H9 (cell line): ENCODE results near the gene LASP1NB.
"Not testable (repeated sequence)": the region's sequence is repeated elsewhere in the genome, so short reads cannot be mapped to it uniquely, and the experiment has no call there.

ENCODE experiments used
- DNase-seq: peaks from one replicate; pipeline ENCODE4 v3.0.0-alpha.2; 2017
- H2AFZ ChIP-seq: one replicate; pipeline ENCODE4 v1.6.1; 2013; ENCODE audit warnings: mild to moderate bottlenecking, low read length, control low read depth, moderate library complexity
- H2AK5ac ChIP-seq: 2 replicates; pipeline ENCODE4 v1.6.1; 2013; ENCODE audit warnings: low read length, control low read depth, mixed read lengths; ENCODE audit not compliant: insufficient read length
- H2BK120ac ChIP-seq: one replicate; pipeline ENCODE4 v1.6.1; 2013; ENCODE audit warnings: low read depth, mild to moderate bottlenecking, low read length, control low read depth, inconsistent platforms; ENCODE audit not compliant: poor library complexity, severe bottlenecking
- H2BK12ac ChIP-seq: 2 replicates; pipeline ENCODE4 v1.6.1; 2013; ENCODE audit warnings: low read length, control low read depth, mixed read lengths, low read depth; ENCODE audit not compliant: insufficient read length
- H2BK15ac ChIP-seq: 2 replicates; pipeline ENCODE4 v1.6.1; 2013; ENCODE audit warnings: low read depth, low read length, control low read depth
- H2BK20ac ChIP-seq: one replicate; pipeline ENCODE4 v1.6.1; 2013; ENCODE audit warnings: low read depth, mild to moderate bottlenecking, low read length, control low read depth, inconsistent platforms; ENCODE audit not compliant: poor library complexity, severe bottlenecking
- H2BK5ac ChIP-seq: 2 replicates; pipeline ENCODE4 v1.6.1; 2013; ENCODE audit warnings: low read length, control low read depth, mixed read lengths; ENCODE audit not compliant: insufficient read length
- H3K14ac ChIP-seq: 2 replicates; pipeline ENCODE4 v1.6.1; 2013; ENCODE audit warnings: low read length, control low read depth; ENCODE audit not compliant: insufficient read depth
- H3K18ac ChIP-seq: 2 replicates; pipeline ENCODE4 v1.6.1; 2013; ENCODE audit warnings: low read depth, mild to moderate bottlenecking, mixed read lengths, low read length, control low read depth; ENCODE audit not compliant: insufficient read length
- H3K23ac ChIP-seq: 2 replicates; pipeline ENCODE4 v1.6.1; 2013; ENCODE audit warnings: low read length, control low read depth, mixed read lengths, low read depth; ENCODE audit not compliant: insufficient read length
- H3K23me2 ChIP-seq: 2 replicates; pipeline ENCODE4 v1.6.1; 2013; ENCODE audit warnings: low read depth, mild to moderate bottlenecking, mixed read lengths, low read length, control low read depth; ENCODE audit not compliant: insufficient read length, poor library complexity, severe bottlenecking
- H3K27ac ChIP-seq: 2 replicates; pipeline ENCODE4 v1.5.1; 2013; ENCODE audit warnings: low read length, control low read depth, mixed read lengths, low read depth; ENCODE audit not compliant: insufficient read length
- H3K27me3 ChIP-seq: 2 replicates; pipeline ENCODE4 v1.6.1; 2013; ENCODE audit warnings: low read length, control low read depth, inconsistent platforms; ENCODE audit not compliant: insufficient read depth
- H3K4ac ChIP-seq: 2 replicates; pipeline ENCODE4 v1.6.1; 2013; ENCODE audit warnings: low read depth, mild to moderate bottlenecking, control low read depth, inconsistent platforms, low read length, moderate library complexity
- H3K4me1 ChIP-seq: 2 replicates; pipeline ENCODE4 v1.6.1; 2013; ENCODE audit warnings: low read length, control low read depth, inconsistent platforms; ENCODE audit not compliant: insufficient read depth
- H3K4me2 ChIP-seq: 2 replicates; pipeline ENCODE4 v1.6.1; 2013; ENCODE audit warnings: low read length, control low read depth, mixed read lengths; ENCODE audit not compliant: insufficient read length, insufficient read depth
- H3K56ac ChIP-seq: 2 replicates; pipeline ENCODE4 v1.6.1; 2013; ENCODE audit warnings: low read depth, mild to moderate bottlenecking, mixed read lengths, low read length, control low read depth; ENCODE audit not compliant: insufficient read length
- H3K79me1 ChIP-seq: 2 replicates; pipeline ENCODE4 v1.6.1; 2013; ENCODE audit warnings: low read depth, mild to moderate bottlenecking, moderate library complexity, low read length, control low read depth, inconsistent platforms; ENCODE audit not compliant: insufficient read depth, poor library complexity, severe bottlenecking
- H3K79me2 ChIP-seq: 2 replicates; pipeline ENCODE4 v1.6.1; 2013; ENCODE audit warnings: low read length, control low read depth, inconsistent platforms; ENCODE audit not compliant: insufficient read depth
- H3K9ac ChIP-seq: 2 replicates; pipeline ENCODE4 v1.6.1; 2013; ENCODE audit warnings: low read length, control low read depth, mixed read lengths; ENCODE audit not compliant: insufficient read length; ENCODE audit errors: extremely low read depth
- H3K9me3 ChIP-seq: one replicate; pipeline ENCODE4 v1.6.1; 2013; ENCODE audit warnings: low read depth, low read length, inconsistent platforms; ENCODE audit not compliant: control insufficient read depth
- H3T11ph ChIP-seq: one replicate; pipeline ENCODE4 v1.6.1; 2013; ENCODE audit warnings: mild to moderate bottlenecking, low read length, control low read depth, inconsistent platforms
- H4K20me1 ChIP-seq: one replicate; pipeline ENCODE4 v1.6.1; 2013; ENCODE audit not compliant: control insufficient read depth, insufficient read length, insufficient read depth
- H4K5ac ChIP-seq: 2 replicates; pipeline ENCODE4 v1.6.1; 2013; ENCODE audit warnings: low read depth, mild to moderate bottlenecking, mixed read lengths, low read length, control low read depth; ENCODE audit not compliant: insufficient read length
- H4K8ac ChIP-seq: replicated peaks from 2 replicates; pipeline ENCODE4 v1.6.1; 2013; ENCODE audit warnings: low read length, control low read depth, mixed read lengths, low read depth; ENCODE audit not compliant: insufficient read length
- H4K91ac ChIP-seq: 2 replicates; pipeline ENCODE4 v1.6.1; 2013; ENCODE audit warnings: low read depth, mild to moderate bottlenecking, moderate library complexity, mixed read lengths, low read length, control low read depth; ENCODE audit not compliant: insufficient read length
- H3K27ac Mint-ChIP-seq, 3 experiments: 2 replicates in 2 of 3; 3 replicates in 1 of 3; pipeline ENCODE4 v1.8.0; 2020 to 2021; ENCODE audit warnings: mixed read lengths in 3 of 3, mild to moderate bottlenecking in 1 of 3, moderate library complexity in 1 of 3
- H3K27me3 Mint-ChIP-seq: 2 replicates; pipeline ENCODE4 v1.8.0; 2021; ENCODE audit warnings: low read depth, mild to moderate bottlenecking, moderate library complexity, mixed read lengths
- H3K36me3 Mint-ChIP-seq, 3 experiments: 2 replicates in 2 of 3; 3 replicates in 1 of 3; pipeline ENCODE4 v1.8.0; 2020 to 2021; ENCODE audit warnings: low read depth in 3 of 3, mixed read lengths in 3 of 3; ENCODE audit not compliant: insufficient read depth in 1 of 3
- H3K4me1 Mint-ChIP-seq, 2 experiments: 2 replicates each; pipeline ENCODE4 v1.8.0; 2020; ENCODE audit warnings: mixed read lengths in 2 of 2
- H3K4me3 Mint-ChIP-seq, 2 experiments: 2 replicates in 1 of 2; 3 replicates in 1 of 2; pipeline ENCODE4 v1.8.0; 2020 to 2021; ENCODE audit warnings: mild to moderate bottlenecking in 2 of 2, mixed read lengths in 2 of 2, moderate library complexity in 1 of 2
- H3K9me3 Mint-ChIP-seq, 2 experiments: 2 replicates in 1 of 2; 3 replicates in 1 of 2; pipeline ENCODE4 v1.8.0; 2020; ENCODE audit warnings: mild to moderate bottlenecking in 2 of 2, mixed read lengths in 2 of 2, moderate library complexity in 1 of 2
- WGBS: extraction: QIAGEN DNeasy Blood & Tissue Kit; methylation state at CpG from one replicate; pipeline ENCODE4 v1.1.7; 2013; ENCODE audit warnings: missing lambda C conversion rate, low lambda C conversion rate, mixed read lengths; ENCODE audit not compliant: insufficient read length; ENCODE audit errors: extremely low coverage; 5-methylcytosine and 5-hydroxymethylcytosine counted together
- TF ChIP-seq, protein P1 (sequence below): fragments of 200-600 bp; sonication (generic); conservative IDR thresholded peaks from 3 replicates; pipeline ENCODE4 v1.8.0; 2021; ENCODE audit warnings: antibody characterized with exemption, mild to moderate bottlenecking

Gene LASP1NB

DNA sequence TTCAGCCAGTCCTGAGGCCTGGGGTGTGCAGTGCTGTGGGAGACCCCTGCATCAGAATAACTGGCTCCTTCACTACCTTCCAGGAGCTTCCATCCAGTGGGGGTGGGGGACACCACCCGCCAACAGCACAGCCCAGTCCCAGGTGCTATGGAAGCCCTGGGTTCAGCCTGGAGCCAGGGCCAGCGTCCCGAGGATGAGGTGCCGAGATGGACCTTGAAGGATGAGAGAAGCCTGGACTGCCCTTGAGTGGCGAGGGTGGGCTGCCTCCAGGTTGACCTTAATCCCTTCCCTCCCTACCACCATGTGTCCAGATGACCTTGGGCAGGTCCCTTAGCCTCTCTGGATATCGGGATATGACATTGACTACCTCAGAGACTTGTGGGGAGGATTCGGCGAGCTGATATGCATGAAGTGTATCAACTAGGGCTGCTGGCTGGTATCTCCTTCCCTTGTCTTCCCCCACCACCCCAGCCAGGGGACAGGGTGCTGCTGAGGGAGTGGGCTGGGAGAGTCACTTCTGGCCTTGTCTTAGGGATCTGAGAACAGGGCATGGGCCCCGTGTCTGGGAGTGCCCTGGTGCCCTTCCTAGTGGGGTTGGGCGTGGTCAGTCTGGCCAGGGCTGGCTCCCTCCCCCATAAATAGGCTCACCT lies 14.2 kb upstream of the LASP1NB start:
- H3K4ac ChIP-seq, result no peak overlapping the region
- no peaks in the 10 kb centered on the region for H3K79me1 ChIP-seq
- no peak overlapping the region for H3K18ac ChIP-seq
- H2BK5ac ChIP-seq, result no peak overlapping the region
- H3K4me1 Mint-ChIP-seq, result peaks cover 12 to 17% of the 10 kb centered on the region in 2 experiments
- no peak overlapping the region for H2BK12ac ChIP-seq
- no peaks in the 10 kb centered on the region for H3K9me3 Mint-ChIP-seq
- H3K56ac ChIP-seq, result no peak overlapping the region
- no CpG with 5 or more reads among the region's 10 CpGs for WGBS
- no peak overlapping the region for H3T11ph ChIP-seq
- H4K8ac ChIP-seq, result no peak overlapping the region
- no peak overlapping the region for H3K4me3 Mint-ChIP-seq
- H3K27ac ChIP-seq, result no peak overlapping the region
- H3K23me2 ChIP-seq, result no peaks in the 10 kb centered on the region
- H3K4me2 ChIP-seq, result no peak overlapping the region
- H2BK120ac ChIP-seq, result no peak overlapping the region
- H3K27me3 Mint-ChIP-seq, result no peaks in the 10 kb centered on the region
- no peak overlapping the region for H4K5ac ChIP-seq
- no peak overlapping the region for H3K23ac ChIP-seq
- no peaks in the 10 kb centered on the region for H4K20me1 ChIP-seq
- H3K9ac ChIP-seq, result no peak overlapping the region
- no peak overlapping the region for H2AK5ac ChIP-seq
- peaks cover 11 to 25% (median 22%) of the 10 kb centered on the region in 3 experiments for H3K36me3 Mint-ChIP-seq
- H3K14ac ChIP-seq, result no peak overlapping the region
- no peak overlapping the region for H2BK15ac ChIP-seq
- H2BK20ac ChIP-seq, result no peak overlapping the region
- TF ChIP-seq, protein P1, sequence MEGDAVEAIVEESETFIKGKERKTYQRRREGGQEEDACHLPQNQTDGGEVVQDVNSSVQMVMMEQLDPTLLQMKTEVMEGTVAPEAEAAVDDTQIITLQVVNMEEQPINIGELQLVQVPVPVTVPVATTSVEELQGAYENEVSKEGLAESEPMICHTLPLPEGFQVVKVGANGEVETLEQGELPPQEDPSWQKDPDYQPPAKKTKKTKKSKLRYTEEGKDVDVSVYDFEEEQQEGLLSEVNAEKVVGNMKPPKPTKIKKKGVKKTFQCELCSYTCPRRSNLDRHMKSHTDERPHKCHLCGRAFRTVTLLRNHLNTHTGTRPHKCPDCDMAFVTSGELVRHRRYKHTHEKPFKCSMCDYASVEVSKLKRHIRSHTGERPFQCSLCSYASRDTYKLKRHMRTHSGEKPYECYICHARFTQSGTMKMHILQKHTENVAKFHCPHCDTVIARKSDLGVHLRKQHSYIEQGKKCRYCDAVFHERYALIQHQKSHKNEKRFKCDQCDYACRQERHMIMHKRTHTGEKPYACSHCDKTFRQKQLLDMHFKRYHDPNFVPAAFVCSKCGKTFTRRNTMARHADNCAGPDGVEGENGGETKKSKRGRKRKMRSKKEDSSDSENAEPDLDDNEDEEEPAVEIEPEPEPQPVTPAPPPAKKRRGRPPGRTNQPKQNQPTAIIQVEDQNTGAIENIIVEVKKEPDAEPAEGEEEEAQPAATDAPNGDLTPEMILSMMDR, result no peak
- H3K4me1 ChIP-seq, result no peaks in the 10 kb centered on the region
- H4K91ac ChIP-seq, result no peak overlapping the region
- H3K79me2 ChIP-seq, result no peaks in the 10 kb centered on the region
- no peaks in the 10 kb centered on the region for H3K9me3 ChIP-seq
- no peak overlapping the region for H2AFZ ChIP-seq
- no peaks in the 10 kb centered on the region for H3K27me3 ChIP-seq
- DNase-seq, result peak; percentile 23
- H3K27ac Mint-ChIP-seq, result 0 out of 7 replicates have a peak overlapping the region, but pooled peaks of 1 of the 3 experiments have one; percentile 39

DNA sequence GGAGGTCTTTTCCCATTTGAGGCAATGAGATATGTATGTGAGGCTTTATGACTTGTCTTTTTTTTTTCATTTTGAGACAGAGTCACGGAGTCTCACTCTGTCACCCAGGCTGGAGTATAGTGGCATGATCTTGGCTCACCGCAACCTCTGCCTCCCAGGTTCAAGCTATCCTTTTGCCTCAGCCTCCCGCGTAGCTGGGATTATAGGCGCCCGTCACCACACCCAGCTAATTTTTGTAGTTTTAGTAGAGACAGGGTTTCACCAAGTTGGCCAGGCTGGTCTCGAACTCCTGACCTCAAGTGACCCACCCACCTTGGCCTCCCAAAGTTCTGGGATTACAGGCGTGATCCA lies 13.7 kb upstream of the LASP1NB start:
- H4K91ac ChIP-seq, H2BK20ac ChIP-seq, H3K9me3 ChIP-seq, H3K79me2 ChIP-seq, H2BK5ac ChIP-seq, H3K4me3 Mint-ChIP-seq, H3K23me2 ChIP-seq, H3K18ac ChIP-seq, H3T11ph ChIP-seq, H3K27me3 ChIP-seq, H2BK15ac ChIP-seq, H3K4me1 ChIP-seq, H3K56ac ChIP-seq, H3K14ac ChIP-seq, H2BK12ac ChIP-seq, DNase-seq, H4K8ac ChIP-seq, H2AK5ac ChIP-seq, H4K5ac ChIP-seq, H3K4me2 ChIP-seq, H4K20me1 ChIP-seq, H3K4ac ChIP-seq, H3K9me3 Mint-ChIP-seq, H3K9ac ChIP-seq, H3K23ac ChIP-seq, H3K27me3 Mint-ChIP-seq, H2BK120ac ChIP-seq, H3K79me1 ChIP-seq, H3K27ac Mint-ChIP-seq, H2AFZ ChIP-seq, H3K27ac ChIP-seq: not testable (repeated sequence)
- H3K36me3 Mint-ChIP-seq, result peaks cover 11 to 25% (median 22%) of the 10 kb centered on the region in 3 experiments
- no CpG with 5 or more reads among the region's 8 CpGs for WGBS
- peaks cover 12 to 17% of the 10 kb centered on the region in 2 experiments for H3K4me1 Mint-ChIP-seq
